Muscle of back (tissue), 11 donors: ENCODE results near the gene ATP5ME. TPM values are rescaled to one million over a fixed set of nuclear protein-coding genes. Genes with fewer than 3 reads are reported as not detected.

Source experiments
- DNase-seq, 3 donors: peaks; one replicate each; pipeline versions ENCODE4 v3.0.0 to v3.0.0-alpha.2; 2013
- polyA plus RNA-seq, 10 donors: library from polyadenylated mRNA; unstranded; fragments of 120-200 nt; gene quantifications; one replicate each; pipeline ENCODE4 v1.2.1, GENCODE V29; 2013; ENCODE audit not compliant: insufficient read length in 10 of 10

ATP5ME gene
- polyA plus RNA-seq, 10 donors: 237 to 384 (median 304) TPM

DNA sequence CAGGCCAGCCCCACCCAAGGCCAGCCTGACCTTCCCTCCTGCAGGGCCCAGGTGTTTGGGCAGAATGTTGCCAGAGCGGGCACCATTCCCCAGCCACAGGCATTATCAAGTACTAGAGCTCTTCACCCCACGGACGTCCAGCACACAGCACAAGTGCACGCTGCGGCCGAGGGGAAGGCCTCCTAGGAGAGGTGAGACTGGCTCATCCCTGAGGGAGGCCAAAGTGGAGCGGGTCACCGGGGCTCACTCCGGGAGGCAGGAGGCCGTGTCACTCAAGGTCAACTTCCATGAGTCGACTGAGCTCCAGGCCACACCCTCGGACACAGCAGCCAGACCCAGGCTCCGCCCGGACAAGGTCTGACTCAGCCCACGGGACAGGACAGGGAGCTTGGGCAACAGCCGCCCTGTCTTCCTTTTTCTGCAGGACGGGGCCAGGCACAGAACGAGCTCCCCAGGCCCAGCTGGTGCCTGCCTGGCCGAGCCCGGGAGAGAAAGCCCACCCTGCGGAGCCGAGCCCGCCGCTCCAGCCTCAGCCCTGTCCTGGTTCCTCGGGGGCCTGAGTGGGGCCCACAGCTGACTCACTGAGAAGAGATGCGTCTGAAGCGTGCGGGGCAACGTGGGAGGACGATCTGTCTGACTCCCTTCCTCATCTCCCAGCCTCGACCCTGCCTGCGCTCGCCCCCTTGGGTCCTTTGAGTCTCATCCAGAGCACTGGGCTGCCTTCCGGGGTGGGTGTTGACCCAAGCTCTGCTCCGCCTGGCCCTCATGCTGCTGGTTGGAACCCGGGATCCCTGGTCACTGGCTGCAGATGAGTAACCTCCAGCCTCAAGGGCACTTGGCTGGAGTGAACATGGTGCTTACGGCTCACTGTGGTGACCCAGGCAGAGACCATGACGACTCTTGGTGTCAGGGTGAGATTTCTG, 13.2 kb upstream of the ATP5ME start:
- peak in 1 of 3 donors; percentile 55 for DNase-seq

- DNase-seq: no peak
These were observed 12.5 kb upstream of the ATP5ME start for GRCh38 chr4:686413-687040.

DNA sequence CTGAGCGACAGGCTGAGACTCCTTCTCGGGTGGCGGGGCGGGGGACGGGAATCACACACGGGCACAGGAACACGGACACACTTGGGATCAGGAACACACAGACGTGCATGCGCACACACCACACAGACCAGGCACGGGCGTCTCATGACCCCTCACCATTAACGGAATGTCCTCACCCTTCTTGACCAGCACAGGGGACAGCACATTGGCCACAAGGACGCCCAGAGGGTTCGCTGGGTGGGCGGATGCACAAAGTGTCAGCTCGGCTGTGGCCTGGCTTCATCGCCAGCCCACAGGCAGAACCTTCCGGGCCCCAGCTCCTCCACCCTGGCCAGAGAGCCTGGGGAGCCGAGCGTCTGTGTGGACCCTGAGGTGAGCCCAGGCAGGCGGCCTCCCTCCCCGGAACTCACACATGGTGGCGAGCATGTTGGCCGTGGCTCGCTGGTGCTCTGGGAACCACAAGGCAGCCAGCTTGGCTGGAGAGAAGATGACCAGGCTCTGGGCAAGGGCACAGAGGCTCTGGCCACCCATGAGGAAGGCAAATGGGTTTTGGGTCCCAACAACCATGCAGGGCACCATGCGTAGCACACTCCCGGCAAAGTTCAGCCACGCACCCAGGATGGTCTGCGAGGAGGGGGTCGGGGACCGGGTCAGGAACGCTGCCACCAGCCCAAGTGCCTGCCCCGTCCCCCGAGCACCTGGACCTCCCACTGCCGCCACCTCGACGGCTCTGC, 11.8 kb upstream of the ATP5ME start:
- no peak for DNase-seq

DNA sequence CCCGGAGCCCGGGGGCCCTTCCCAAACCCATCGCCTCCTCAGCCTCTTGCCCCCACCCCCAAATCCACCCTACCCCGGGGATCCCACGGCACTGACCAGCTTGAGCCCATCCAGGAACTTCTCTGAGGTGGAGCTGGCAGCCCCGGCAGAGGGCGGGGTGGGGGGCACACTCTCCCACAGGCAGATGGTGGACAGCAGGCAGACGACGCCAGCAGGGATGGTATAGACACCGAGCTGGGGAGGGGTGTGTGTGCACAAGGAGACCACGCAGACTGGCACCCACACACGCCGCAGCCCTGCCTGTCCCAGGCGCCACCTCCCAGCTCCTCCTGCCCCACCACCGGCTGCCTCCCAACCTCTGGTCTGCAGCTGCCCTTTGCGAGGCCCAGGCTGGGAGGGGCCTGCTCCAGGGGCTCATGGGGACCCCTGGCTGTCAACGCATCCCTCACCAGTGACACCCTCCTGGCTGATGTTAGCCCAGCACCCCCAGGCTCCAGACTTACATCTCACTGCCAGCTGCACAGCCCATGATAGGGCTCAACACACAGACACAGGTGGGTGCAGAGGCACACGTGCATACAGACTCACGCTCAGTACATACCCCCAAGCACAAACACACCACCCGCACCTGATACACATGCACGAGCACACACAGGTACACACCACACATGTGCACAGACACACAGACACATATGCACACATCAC, 10.7 kb upstream of the ATP5ME start:
- DNase-seq: peak in 1 of 3 donors; percentile 34

DNA sequence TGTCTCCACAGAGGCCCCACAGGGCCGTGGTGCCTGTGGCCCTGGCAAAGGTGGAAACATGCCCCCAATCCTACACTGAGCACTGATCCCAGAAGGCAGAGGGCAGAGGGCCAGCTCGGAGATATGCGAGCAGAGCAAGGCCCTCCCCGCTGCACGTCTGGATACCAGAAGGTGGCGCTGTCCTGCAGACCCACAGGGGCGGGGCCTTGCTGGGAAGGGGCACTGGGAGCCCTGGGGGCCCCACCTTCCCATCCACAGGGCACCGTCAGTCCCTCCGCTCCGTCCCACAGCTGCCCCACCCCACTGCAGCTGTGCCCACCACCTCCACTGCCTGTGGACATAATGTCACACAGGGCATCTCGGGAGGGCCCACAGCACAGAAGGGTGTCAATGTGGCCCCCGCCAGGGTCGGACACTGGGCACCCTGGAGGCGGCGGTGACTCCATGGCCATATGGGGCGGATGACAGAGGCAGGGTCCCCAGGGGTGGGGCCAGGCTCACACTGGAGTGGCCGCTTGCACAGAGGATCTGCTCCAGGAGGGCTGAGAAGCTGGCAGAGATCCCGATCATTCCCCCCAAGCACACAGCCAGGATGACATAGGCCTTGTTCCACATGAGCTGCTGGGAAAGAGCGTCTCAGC, 10.0 kb upstream of the ATP5ME start:
- peak in 2 of 3 donors; percentile 79 to 85 for DNase-seq

- DNase-seq: no peak
These were observed 9.3 kb upstream of the ATP5ME start for GRCh38 chr4:683247-683897.

DNA sequence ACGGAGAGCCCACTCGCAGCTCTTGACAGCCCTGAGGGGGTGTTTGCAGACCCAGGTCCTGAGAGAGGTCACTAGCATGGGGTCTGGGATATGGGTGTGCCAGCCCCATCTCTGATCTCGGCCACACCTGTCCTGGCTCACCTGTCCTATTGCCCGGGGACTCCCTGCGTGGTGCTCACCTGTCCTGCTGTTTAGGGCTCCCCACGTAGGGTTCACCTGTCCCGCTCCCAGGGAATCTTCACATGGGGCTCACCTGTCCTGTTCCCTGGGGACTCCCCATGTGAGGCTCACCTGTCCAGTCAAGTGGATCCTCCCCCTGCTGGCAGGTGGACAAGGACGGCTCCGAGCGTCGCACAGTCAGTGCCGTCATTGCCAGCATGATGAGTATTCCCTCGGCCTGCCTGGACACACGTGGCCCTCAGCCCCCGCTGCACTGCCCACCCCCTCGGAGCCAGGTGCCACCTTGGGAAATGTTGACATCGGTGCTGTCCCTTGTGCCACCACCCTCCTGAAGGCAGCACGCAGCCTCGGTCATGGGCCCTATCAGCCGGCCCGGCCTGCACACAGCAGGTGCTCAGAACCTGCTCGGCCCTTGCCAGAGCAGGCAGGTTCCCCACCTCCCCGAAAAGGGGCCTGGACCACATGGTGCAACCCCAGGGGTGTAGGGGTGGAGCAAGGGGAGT, 8.6 kb upstream of the ATP5ME start:
- no peak for DNase-seq

- peak in 1 of 3 donors; percentile 44 for DNase-seq
These were observed 7.8 kb upstream of the ATP5ME start for GRCh38 chr4:681736-682451.

DNA sequence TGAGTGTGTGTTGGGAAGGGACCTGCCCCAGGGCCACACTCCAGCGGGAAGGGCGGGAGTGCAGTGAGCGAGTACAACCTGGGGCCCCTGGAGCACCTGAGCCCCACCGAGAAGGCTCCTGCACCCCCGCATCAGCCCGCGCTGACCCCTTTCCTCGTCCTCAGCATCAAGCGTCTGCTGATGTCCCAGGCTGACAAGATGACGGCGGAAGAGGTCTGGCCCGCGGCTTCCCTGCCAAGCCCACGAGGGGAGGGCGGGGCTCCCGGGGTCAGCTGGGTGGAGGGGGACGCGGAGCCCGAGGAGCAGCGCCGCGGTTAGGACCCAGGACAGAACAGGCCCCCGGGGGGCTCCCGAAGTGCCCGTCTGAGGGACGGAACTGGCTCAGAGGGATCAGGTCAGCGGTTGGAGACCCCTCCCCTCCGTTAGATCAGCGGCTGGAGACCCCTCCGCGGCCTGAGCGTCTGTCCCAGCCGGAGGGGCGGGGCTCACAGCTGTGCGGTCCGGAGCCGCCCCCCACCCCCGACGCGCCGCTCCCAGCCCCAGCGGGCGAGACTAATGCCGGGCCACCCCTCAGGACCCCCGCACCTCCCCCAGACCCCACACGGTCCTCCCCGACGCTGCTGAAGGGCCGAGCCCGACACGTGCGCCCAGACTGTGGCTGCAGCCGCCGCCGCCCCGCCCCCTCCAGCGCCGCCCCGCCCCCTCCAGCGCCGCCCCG, 7.0 kb upstream of the ATP5ME start:
- peak in 2 of 3 donors; percentile 72 to 89 for DNase-seq

GRCh38 chr4:680551-680927, 6.5 kb upstream of the ATP5ME start:
- DNase-seq: peak in 1 of 3 donors; percentile 45

DNA sequence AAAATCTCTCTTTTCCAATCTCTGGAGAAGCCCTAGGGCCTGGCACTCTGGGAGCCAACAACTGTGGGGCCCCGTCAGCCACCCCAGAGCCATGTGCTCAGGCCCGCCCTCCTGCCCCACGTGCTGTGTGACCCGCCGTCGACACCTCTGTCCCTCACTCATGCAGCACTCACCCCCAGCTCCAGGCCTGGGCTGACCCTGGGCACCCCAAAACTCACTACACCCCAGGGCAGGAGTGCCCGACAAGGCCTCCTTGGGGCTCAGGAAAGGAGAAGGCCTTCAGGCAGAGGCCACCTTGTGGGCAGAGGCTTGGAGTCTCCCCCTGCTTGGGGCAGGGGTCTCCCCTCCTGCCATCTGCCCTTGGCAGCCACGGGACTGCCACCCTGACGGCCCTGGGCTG, 6.0 kb upstream of the ATP5ME start:
- no peak for DNase-seq

DNA sequence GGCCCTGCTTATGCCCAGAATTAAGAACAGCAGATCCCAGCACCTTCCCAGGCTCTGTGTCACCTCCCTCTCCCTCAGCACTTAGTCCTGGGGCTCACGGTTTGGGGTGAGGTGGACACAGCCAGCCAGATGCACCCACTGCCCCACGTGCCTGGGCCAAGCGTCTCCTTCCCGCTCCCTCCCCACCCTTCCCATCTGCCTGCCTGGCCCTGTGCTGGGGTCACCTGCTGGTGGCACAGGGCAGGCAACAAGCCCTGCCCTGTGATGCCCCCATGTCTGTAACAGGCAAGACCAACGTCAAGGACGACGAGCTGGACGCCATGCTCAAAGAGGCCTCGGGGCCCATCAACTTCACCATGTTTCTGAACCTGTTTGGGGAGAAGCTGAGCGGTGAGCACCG, 5.6 kb upstream of the ATP5ME start:
- no peak for DNase-seq

DNA sequence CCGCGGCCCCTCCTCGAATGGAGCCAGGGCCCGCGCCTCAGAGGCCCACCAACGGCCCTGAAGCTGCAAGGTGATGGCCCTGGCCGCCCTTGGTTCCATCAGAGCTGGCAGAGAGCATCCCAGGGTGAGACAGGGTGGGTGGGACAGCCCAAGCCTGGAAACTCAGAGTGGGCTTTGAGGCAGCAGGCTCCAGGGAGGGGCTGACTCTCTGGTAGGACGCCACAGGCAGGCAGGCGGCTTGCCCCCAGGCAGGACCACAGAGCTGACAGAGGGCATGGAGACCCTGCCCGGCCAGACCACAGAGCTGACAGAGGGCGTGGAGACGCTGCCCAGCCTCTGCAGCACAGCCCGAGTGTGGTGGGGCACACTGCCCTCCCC, 5.0 kb upstream of the ATP5ME start:
- DNase-seq: no peak

DNA sequence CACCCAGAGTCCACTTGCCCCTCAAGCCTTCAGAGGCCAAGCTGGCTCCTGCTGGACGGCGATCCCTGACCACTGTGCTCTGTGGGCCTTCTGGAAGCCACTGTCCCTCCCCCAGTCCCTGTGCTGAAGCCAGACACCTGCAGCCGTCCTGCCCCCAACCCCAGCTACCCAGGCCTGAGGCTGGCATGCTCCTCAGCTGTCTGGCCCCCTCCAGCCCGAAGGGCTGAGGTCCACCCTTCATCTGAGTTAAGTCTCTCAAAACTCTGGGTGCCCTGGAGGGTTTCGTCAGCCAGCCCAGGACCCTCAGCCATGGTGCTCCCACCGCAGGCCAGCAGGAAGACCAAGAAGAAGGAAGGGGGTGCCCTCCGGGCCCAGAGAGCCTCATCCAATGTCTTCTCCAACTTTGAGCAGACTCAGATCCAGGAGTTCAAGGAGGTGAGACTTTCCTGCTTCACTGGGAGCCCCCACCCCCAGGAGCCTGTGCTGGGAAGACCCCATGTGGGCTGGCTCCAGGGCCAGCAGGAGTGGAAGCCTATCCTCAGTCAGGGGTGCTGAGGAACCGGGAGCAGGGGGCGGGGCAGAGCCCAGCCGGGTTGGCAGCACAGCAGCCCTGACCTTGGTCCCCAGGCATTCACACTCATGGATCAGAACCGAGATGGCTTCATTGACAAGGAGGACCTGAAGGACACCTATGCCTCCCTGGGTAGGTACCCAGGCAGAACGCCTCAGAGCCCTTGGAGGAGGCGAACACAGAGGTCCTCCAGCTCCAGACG, 4.4 kb upstream of the ATP5ME start:
- no peak for DNase-seq

GRCh38 chr4:677431-678293, 3.6 kb upstream of the ATP5ME start:
- peak in 1 of 3 donors; percentile 52 for DNase-seq

DNA sequence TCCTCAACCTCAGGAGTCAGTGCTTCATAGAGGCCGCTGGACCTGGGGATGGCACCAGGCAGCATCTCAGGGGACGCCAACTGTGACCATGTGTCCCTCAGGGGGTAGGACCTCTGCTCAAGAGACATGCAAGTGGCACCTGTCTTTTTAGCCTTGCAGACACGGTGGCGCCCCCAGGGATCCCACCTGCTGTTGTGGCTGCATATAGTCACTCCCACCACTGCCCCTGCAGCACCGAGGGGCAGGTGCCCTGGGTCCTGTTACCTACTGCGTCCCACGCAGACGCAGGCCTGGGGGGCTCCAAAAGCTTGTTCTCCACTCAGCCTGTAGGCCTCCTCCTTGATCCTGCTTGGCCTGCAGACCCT, 2.8 kb upstream of the ATP5ME start:
- DNase-seq: peak in 1 of 3 donors; percentile 53
